ENCODE data around the gene UGT1A5.

Gene UGT1A5

DNA sequence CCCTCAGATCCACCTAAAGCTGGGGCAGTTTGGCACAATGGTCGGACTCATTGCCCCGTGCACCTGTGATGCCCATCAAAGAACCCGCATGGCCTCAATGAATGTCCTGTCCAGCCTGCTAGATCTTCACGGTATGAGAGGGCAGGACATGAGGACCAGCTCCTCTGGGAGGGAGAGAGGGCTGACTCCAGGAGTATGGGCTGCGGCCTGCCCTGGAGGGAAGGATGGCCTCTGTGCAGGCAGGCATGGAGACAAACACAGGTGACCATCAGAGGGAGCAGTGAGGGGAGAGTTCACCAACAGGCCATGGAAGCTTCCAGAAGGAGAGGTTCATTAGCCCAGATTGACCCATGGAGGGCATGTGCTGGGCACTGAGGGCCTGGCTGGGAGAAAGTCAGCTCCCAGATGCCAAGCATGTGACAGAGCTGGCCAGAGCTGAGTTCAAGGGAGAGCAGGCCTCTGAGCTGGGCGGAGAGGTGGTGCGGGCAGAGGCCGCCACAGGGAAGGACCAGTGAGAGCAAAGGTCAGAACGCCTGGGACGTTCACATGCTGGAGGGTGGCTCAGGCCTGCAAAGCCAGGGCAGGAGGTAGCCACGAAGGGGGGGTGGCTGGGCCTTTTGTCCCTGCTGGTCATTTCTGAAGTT lies 105.4 kb downstream of the UGT1A5 start:
- DNase-seq (ENCODE audit: extremely low read depth, low read depth): no peak
- TF ChIP-seq, protein P1, sequence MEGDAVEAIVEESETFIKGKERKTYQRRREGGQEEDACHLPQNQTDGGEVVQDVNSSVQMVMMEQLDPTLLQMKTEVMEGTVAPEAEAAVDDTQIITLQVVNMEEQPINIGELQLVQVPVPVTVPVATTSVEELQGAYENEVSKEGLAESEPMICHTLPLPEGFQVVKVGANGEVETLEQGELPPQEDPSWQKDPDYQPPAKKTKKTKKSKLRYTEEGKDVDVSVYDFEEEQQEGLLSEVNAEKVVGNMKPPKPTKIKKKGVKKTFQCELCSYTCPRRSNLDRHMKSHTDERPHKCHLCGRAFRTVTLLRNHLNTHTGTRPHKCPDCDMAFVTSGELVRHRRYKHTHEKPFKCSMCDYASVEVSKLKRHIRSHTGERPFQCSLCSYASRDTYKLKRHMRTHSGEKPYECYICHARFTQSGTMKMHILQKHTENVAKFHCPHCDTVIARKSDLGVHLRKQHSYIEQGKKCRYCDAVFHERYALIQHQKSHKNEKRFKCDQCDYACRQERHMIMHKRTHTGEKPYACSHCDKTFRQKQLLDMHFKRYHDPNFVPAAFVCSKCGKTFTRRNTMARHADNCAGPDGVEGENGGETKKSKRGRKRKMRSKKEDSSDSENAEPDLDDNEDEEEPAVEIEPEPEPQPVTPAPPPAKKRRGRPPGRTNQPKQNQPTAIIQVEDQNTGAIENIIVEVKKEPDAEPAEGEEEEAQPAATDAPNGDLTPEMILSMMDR (IDR thresholded peaks at IDR 0.05; ENCODE audit: low read depth, low read length): no peak

DNA sequence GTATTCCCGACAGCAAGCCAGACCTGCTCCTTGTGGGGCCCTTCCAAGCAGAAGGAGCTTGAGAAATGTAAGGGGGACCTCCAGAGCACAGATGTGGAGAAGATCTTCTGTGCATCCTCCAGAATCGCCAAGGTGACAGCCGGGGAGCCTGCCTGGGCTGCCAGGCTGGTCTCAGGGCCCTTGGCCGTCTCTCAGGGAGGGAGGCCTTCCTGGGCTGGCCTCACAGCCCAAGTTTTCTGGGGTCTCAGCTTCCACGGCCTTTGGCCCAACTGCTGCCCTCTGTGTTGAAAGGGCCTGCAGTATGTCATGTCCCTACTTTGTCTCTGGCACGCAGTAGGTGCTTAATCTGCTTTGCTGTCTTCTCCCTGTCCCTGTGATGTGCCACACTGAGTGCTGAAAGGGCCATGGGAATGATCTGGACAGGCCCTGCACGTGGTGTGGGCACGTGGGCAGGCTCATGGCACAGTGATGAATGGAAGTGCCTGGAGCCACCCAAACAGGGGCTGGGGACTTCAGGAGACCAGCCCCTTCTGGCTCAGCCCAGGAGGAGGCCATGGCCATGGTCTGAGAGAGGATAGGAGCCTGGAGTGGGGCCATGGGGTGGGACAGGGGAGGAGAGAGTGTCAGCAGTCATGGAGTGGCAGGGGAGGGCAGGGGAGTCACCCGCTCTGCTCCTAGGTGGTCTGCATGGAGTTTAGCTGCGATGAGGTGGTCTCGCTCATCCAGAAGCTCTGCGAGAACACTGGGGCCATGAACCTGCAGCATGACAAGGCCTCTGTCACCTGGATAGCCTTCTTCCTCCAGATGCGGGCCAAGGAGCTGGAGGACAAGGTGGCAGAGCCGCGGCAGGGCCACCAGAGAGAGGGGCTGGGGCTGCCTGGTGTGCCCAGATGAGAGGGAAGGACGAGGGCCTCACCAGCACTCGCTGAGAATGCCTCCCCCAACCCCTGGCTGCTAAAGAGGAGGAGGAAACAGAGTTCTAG lies 106.2 kb downstream of the UGT1A5 start:
- DNase-seq (ENCODE audit: extremely low read depth, low read depth): no peak

DNA sequence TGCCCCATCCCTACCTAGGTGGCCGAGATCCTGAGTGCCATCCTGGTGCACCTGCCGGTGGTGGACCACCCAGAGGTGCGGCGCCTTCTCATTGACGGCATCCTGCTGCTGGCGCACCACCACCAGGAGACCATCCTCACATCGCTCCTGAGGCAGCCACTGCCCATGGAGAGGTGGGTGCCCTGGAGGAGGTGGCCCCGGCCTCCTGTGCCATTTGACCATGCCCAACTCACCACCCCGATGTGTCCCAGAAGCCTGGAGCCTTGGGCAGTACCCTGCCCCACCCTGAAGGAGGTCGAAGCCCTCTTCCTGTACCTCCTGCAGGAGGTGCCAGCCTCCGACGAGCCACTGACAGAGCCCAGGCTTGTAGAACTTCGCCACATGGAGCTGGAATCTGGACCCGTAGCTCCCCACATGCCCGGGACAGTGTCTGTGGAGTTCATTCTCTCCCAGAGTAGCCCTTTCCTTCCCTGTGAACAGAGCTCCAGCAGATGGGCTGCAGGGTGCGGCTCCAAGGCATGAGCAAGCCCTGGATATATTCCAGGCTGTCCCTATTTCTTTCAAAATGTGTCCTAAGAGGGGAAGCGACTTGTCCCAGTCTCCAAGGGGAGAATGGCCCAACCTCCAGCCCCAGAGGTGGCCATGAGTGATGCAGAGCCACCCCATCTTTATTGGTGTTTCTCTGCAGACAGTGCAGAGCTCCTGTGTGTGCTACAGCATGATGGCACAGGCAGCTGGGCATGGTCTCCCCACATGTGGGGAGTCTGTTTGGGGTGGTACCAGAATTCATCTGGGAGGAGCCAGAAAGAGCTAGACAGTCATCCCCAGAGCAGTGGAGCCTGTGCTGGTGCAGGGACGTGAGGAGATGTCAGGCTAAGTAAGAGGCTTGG lies 107.4 kb downstream of the UGT1A5 start:
- TF ChIP-seq, protein P1 (IDR thresholded peaks at IDR 0.05; ENCODE audit: low read depth, low read length): no peak
- no peak for DNase-seq (ENCODE audit: extremely low read depth, low read depth)

More for the DNA sequence above, 106.2 kb downstream of the UGT1A5 start:
- TF ChIP-seq, protein P1 (IDR thresholded peaks at IDR 0.05; ENCODE audit: low read depth, low read length): no peak

DNA sequence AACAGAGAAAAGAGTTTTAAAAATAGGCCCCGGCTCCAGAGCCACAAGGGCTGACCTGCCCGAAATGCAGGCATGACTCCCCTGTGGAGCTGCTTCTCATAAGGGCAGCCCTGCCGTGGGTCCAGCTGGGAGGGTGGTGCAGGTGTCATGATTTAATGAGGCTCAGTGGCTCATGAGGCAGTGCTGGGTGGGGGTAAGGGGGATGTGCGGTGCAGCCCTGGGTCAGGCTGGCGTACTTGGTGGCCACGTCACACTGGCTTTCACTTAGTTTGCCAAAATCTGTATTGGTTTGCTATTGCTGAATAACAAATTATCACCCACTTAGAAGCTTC lies 108.0 kb downstream of the UGT1A5 start:
- DNase-seq (ENCODE audit: extremely low read depth, low read depth): no peak
- TF ChIP-seq, protein P1 (IDR thresholded peaks at IDR 0.05; ENCODE audit: low read depth, low read length): no peak

DNA sequence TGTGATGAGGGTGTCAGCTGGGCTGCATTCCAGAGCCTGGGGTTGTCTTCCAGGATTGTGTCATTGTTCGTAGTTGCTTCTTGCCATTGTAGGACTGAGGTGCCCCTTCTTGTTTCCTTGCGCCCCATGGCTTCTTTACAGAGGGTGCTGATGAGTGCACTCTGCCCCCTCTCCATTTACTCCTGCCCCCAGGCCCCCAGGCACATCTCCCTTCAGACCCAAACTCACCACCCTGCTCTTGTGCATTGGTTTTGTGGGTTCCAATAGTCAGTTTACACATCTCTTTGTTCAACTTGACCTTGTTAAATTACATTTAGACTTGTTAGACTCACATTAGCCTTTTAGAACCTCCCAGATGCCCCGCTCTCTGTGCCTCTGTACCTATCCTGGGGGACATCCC lies 108.5 kb downstream of the UGT1A5 start:
- TF ChIP-seq, protein P1 (IDR thresholded peaks at IDR 0.05; ENCODE audit: low read depth, low read length): no peak
- no peak for DNase-seq (ENCODE audit: extremely low read depth, low read depth)

DNA sequence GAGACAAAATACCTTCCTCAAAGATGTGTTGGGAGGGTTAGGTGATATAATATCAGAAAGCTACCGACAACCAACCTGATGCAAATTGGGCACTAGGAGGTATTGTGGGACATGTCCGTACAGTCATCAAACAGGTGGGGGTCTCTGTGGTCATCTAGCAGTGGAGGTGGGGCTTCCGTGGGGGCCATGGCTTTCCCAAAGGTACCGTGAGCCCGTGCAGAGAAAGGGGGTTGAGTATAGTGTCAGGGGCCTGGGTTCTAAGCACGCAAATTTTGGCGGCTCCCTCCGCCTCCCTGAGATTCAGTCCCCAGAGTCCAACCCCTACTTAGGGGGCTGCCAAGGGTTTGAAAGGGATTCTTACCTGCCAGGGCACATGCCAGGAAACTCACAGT lies 109.0 kb downstream of the UGT1A5 start:
- DNase-seq (ENCODE audit: extremely low read depth, low read depth): no peak
- TF ChIP-seq, protein P1 (IDR thresholded peaks at IDR 0.05; ENCODE audit: low read depth, low read length): no peak

All from AG09319 (cell line).